ENCODE results near the gene FKBP1B.
A peak's percentile ranks its signal among the peaks of the same experiment; 100 is the strongest.

Gene FKBP1B

DNA sequence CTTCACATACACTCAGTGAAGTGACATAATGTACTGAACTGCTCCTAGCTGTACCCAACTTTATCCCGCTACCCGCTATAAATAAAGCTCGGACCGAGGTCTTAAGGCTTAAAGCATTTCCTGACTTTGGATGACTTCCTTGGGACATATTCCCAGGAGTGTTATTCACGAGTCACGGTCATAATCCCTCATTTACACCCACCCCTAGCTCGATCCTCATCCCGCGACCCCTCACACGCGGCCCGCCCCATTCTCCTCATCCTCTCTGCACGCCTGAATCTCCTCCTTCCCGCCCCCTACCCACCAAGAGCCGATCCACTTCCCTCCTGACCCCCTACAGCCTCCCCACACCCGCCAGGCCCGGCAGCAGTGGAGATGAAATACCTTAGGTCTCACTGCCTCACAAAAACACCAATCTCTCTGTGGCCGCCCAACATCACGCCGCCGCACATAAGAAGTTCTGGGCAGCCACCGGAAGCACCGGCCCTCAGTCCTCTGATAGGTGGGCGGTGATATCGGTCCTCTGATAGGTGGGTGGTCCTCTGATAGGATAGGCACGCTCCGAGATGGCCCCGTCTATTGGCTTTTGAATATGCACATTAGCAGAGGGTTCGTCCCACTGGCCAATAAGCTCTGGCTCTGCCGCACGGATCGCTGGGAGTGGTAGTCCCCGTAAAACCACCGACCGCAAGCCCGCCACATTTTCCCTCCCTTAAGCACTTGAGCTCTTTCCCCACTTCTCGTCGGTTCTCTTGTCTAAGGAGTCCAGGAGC lies 2.4 kb upstream of the FKBP1B start, which contains the start of gene WDCP (continued):
- TF ChIP-seq ZNF362 (tag by site-specific recombination; IDR thresholded peaks at IDR 0.05) (no peak), KLF17 (tag by site-specific recombination; IDR thresholded peaks at IDR 0.05) (peak; percentile 45), ZNF837 (tag by site-specific recombination; IDR thresholded peaks at IDR 0.05) (no peak), ZFP41 (tag by site-specific recombination; IDR thresholded peaks at IDR 0.05; ENCODE audit: borderline replicate concordance) (no peak), ZNF146 (tag by site-specific recombination; IDR thresholded peaks at IDR 0.05) (no peak), ZNF155 (tag by site-specific recombination; IDR thresholded peaks at IDR 0.05) (no peak)

- Histone ChIP-seq H3K27ac (ENCODE audit: extremely low read depth, low read depth, low read length) (peak overlapping the region; percentile 66), H3K9me3 (ENCODE audit: control insufficient read depth, insufficient read depth, low read depth, low read length) (no peaks in the 10 kb centered on the region), H3K4me1 (ENCODE audit: control insufficient read depth, insufficient read depth, low read length) (peaks cover 9% of the 10 kb centered on the region; the same call in 1 of the 2 replicates), H3K4me3 (ENCODE audit: low read depth, low read length) (no peak overlapping the region), H3K36me3 (ENCODE audit: control insufficient read depth in 2 of 2, insufficient read depth in 1 of 2, low read length in 2 of 2) (no peaks in the 10 kb centered on the region; a peak in 1 of 3 replicates)
- ChIA-PET CTCF (interaction anchor here (1.1 kb wide), 1 partner anchor 35 kb away, joined by 3 read pairs; no protein-coding TSS in a partner anchor), POLR2A (interaction anchor here (0.6 to 2.1 kb wide), 17 partner anchors 9 to 318 kb away, joined by 3 to 41 read pairs (median 5); partner anchors contain the start of genes ATAD2B, FAM228B, SF3B6 and UBXN2A)
- TF ChIP-seq ZBTB48 (tag by site-specific recombination; IDR thresholded peaks at IDR 0.05) = peak; percentile 47; the same call in 1 of the 2 replicates
- TF ChIP-seq ZBTB20 (tag by site-specific recombination; IDR thresholded peaks at IDR 0.05) = no peak
- no peak for TF ChIP-seq ZNF521 (tag by site-specific recombination; IDR thresholded peaks at IDR 0.05)
- no peak for TF ChIP-seq ZNF660 (tag by site-specific recombination; IDR thresholded peaks at IDR 0.05)
- no peak for TF ChIP-seq KLF8 (tag by site-specific recombination; IDR thresholded peaks at IDR 0.05)
These were observed 1.9 kb upstream of the FKBP1B start for GRCh38 chr2:24047703-24048033.

- POLR2A ChIA-PET = interaction anchor here (0.8 to 3.6 kb wide), 4 partner anchors 9 to 122 kb away, joined by 4 to 20 read pairs (median 6); partner anchors contain the start of genes ATAD2B and SF3B6
- TF ChIP-seq ZBTB20 (tag by site-specific recombination; IDR thresholded peaks at IDR 0.05) (peak; percentile 20; the same call in 1 of the 2 replicates), ZSCAN23 (tag by site-specific recombination; IDR thresholded peaks at IDR 0.05) (no peak), ZNF398 (tag by site-specific recombination; IDR thresholded peaks at IDR 0.05) (peak; percentile 64), ZNF561 (tag by site-specific recombination; IDR thresholded peaks at IDR 0.05; ENCODE audit: borderline replicate concordance) (no peak), ZNF292 (tag by site-specific recombination; IDR thresholded peaks at IDR 0.05; ENCODE audit: borderline replicate concordance, low read depth) (no peak), ZNF521 (tag by site-specific recombination; IDR thresholded peaks at IDR 0.05) (no peak), ZSCAN30 (tag by site-specific recombination; IDR thresholded peaks at IDR 0.05) (no peak), IKZF3 (tag by site-specific recombination; IDR thresholded peaks at IDR 0.05) (0 out of 2 replicates have a peak, but pooled peaks have one; percentile 43), PRDM10 (tag by site-specific recombination; IDR thresholded peaks at IDR 0.05) (0 out of 2 replicates have a peak, but pooled peaks have one; percentile 24), ZNF629 (tag by site-specific recombination; IDR thresholded peaks at IDR 0.05) (0 out of 2 replicates have a peak, but pooled peaks have one; percentile 26), ZNF341 (tag by site-specific recombination; IDR thresholded peaks at IDR 0.05; ENCODE audit: low read depth) (peak; percentile 88), ZNF664 (tag by site-specific recombination; IDR thresholded peaks at IDR 0.05) (peak; percentile 59; the same call in 1 of the 2 replicates), SP7 (tag by site-specific recombination; IDR thresholded peaks at IDR 0.05) (0 out of 2 replicates have a peak, but pooled peaks have one; percentile 43)
These were observed 614 bp upstream of the FKBP1B start for GRCh38 chr2:24048769-24049484.

More at GRCh38 chr2:24048769-24049484, 614 bp upstream of the FKBP1B start:
- H3K4me3 ChIP-seq (ENCODE audit: low read depth, low read length) = peak overlapping the region; percentile 79
- no peak overlapping the region for H3K27ac ChIP-seq (ENCODE audit: extremely low read depth, low read depth, low read length)
- peaks cover 9% of the 10 kb centered on the region; the same call in 1 of the 2 replicates for H3K4me1 ChIP-seq (ENCODE audit: control insufficient read depth, insufficient read depth, low read length)
- CTCF ChIA-PET = interaction anchor here (0.5 to 2.0 kb wide), 2 partner anchors 13 to 46 kb away, joined by 3 to 6 read pairs; no protein-coding TSS in a partner anchor
- H3K9me3 ChIP-seq (ENCODE audit: control insufficient read depth, insufficient read depth, low read depth, low read length) = no peaks in the 10 kb centered on the region
- H3K36me3 ChIP-seq (ENCODE audit: control insufficient read depth in 2 of 2, insufficient read depth in 1 of 2, low read length in 2 of 2) = peaks cover 0 to 3% of the 10 kb centered on the region in 2 experiments; a peak in 1 of 3 replicates

Data from HEK293 (cell line).